Kidney tubule cell (primary cell): Measurements from ENCODE around the gene SPATA32.
A peak's percentile ranks its signal among the peaks of the same experiment; 100 is the strongest.

ENCODE experiments used
- DNase-seq: peaks from one replicate; pipeline ENCODE4 v3.0.0-alpha.2; 2018; ENCODE audit warnings: low spot score

Gene SPATA32

DNA sequence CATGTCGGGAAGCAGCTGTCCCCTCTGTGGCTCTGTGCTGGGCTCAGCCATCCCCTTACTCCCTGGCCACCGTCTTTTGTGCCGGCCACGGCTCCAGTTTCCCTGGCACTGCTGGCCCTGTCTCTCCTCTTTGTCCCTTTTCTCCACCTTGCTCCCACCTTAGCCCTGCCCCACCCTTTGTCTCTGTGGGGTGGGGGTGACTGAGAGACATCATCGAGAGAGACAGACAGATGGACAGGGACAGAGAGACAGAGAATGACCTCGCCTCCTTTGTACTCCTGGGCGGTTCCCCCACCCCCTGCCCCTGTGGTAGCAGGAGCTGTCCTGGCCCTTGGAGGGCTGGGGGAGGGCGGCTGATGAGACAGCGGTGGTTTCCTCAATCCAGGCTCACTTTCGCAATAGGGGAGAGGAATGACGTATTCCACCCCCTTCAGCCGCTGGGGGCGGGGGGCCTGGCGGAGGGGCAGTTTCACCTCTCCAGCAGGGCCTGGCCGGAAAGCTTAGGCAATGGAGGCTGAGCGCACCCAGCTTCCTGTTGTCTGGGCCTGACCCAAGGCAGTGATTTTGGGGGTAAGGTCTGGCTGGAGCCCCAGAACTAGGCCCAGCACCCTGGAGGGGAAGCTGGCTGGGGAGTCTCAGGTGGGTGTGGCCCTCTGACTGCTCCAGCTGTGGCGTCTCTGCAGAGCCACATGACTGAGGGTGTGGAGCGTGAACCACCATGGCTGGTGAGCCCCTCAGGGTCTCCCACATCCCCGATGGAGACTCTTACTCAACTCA is 32.9 kb downstream of the SPATA32 start:
- peak; percentile 58 for DNase-seq

DNA sequence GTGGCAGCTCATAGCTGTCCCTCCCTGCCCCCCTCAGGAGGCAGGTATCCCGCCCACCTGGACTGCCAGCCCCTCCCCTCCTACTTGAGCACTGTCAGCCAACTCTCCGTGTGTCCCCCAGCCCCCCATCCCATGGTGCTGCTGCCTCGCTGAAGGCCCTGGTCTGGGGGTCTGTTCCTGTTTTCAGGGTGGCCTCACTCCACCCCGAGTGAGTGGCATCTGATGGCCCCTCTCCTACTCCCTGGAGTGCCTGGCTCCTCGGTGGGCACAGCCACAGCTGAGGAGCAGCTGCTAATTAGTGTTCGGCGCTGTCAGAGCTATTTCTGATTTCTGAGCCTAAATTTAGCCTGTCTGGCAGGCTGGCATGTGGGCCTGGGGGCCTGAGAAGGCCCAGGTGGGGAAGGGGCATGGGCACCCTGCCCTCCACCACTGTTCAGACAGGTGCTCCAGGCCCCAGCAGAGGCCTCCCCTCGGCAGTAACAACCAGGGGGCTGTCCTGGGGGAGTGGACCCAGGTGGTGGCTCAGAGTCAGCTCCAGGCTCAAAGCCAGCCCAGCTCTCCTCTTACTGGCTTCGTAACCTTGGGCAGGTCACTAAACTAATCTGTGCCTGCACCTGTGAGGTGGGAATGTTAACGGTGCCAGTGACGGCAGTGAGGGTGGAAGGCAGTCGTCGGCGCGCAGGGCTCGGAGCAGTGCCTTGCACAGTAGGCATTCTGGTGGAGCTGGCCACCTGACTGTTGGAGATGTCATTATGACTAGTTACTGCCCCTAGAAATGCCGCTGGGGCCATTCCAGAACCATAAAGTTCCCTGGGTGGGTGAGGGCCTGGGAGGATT is 33.8 kb downstream of the SPATA32 start:
- no peak for DNase-seq

DNA sequence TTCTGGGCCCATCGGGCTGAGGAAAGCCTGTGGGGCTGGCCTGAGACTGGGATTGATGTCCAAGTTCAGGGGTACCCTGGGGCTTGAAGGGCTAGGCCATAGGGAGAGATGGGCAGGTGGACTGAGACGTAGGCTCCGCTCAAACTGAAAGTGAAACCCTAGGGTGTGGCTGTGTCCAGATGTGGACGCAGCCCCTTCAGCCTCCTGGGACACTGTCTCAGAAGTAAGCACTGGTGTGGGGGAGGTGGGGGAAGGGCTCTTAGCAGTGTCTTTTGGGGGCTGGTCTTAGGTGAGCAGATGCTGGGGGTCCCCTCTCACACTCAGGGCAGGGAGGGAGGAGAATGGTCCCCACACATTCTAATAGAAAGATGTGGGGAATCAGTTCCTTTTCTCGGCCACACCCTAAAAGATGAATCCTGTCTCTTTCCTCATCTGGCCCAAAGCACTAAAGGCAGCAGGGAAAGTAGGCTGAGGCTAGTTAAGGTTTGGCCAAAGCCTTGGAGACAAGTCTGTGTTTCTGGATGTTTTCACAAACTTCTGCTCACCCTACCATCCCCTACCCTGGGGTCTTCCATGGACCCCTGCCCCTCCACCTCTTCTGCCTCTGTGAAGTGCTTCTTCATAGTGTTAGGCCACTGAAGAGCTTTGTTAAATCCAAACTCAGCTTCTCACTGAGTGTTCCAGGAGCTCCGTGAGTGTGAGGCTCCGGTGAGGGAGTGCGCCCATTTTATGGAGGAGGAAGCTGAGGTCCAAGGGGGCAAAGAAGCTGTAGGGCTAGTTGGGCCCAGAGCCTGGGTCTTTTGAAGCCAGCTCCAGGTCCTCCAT is 34.6 kb downstream of the SPATA32 start:
- DNase-seq = no peak

DNA sequence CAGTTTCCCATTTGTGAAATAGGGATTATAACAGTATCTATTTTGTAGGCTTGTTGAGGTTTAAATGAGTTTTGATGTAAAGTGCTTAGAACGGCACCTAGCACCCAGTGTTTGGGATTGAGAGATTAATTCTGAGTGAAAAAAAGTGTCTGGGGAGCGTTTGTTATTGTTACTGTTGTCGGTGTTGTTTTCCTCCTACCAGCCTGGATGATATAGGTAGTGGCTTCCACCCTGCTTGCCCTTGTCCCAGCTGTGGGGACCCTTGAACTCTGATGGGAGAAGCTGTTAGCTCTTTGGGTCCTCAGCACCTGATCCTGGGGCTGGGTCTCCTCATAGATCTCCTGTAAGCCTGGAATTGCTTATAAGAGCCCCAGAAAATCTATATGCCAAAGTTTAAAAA is 35.3 kb downstream of the SPATA32 start:
- DNase-seq = no peak

DNA sequence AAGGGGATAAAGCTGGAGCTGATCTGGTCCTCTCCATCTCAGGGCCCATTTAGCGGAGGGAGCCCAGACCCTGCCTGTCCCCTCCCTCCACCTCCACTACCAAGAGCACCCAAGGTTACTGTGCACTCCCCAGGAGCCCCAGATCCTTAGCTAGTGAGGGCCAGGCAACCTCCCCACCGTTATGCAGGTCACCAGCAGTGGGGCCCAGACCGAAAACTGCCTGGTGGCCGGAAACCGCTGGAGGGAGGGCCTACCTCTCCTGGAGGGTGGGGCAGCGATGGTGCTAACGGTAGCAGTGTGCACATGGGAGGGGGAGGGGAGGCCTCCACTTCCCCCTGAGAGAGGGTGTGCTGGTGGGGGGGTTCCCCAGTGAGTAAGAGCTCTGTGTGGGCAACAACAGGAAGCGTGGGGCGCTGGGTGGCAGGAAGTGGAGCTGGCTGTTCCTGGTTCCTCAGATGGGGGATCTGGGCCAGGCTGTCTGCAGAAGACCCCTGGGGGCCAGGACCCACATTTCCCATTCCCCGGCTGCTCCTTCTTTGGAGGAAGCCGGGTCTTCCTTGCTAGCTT is 35.8 kb downstream of the SPATA32 start:
- DNase-seq = peak; percentile 58

DNA sequence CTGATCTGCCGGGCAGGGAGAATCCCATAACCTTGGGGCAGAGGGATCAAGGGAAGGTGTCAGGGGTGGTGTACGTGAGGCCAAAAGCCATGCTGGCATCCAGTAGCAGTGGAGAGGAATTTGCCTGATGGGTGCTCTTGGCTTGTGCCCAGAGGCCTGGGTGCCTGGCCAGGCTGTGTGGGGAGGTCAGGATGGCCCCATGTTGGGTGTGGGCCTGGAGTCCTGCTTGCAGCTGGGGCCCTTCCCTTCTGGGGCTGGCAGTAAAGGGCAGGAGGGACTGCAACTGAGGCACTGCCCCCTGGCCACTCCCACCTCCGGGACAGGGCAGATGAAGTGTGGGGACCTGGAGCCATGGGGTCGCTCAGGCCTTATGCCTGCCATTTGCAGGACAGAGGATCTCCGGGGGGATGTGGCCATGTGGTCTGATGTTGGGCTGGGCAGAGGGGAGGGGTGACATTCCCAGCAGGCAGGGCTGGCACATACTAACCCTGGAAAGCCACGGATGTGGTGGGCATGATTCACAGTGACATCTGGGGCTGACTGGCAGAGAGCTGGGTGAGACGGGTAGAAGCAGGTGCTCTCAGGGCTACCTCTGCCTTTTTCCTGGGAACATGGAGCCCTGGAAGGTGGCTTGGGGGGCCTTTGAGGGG is 36.7 kb downstream of the SPATA32 start:
- DNase-seq = peak; percentile 78

DNA sequence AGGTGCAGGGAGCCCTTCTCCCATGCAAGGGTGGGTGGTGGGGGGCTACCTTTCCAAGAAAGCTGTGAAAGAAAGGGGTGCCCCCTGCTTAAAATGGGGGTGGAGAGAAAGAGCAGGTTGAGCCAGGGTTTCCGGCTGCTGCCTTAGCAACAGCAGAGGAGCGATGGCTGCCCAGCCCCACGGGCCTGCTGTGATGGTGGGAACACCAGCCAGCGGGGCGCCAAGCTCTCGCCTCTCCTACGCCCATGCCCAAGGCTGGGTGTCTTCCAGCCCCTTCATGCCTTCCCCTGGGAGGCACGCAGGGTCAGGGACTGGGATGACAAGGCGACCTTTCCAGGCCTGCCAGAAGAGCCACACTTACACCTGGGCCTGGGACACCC is 37.2 kb downstream of the SPATA32 start:
- no peak for DNase-seq

DNA sequence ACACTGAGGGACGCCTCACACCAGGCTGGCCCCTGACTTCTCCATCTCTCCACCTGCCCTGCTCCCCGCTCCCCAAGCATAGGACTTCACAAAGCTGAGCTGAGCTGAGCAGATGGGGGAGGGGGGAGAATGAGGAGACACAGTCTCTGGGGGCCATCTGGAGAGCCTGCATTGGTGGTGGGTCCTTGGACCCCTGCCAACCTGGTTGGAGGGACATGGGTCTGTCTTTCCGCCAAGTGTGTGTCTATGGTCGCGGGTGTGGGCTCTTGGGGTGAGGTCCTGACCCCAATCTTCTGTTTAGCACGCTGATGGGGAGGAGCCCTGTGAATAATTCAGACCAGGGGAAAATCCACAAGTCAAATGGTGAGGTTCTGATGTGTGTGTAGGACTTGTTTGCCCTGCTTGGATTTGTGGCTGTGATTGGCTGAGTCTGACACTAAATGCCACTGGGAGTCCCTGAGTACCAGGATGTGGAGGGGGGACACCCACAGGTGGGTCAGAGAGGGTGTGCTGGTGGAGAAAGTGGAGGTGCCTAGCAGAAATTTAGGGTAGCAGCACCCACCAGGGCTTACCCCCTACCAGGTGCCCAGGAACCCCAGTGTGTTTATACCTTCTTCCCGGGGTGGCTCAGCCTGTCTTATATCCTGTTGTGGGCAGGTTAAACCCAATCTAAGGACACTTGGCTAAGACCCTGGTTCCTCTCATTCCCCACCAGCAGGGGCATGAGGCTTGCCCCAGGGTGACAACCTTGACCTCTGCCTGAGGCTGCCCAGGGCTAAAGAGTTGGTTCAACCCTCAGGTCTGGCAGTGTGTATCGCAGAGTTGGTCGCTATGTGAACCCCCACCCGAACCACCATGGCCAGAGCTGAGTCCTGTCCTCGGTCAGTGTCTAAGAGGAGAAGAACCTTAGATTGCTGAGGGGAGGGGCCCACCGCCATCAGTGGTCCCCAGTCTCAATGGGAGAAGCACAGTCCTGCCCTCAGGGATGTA is 38.1 kb downstream of the SPATA32 start:
- DNase-seq = no peak

DNA sequence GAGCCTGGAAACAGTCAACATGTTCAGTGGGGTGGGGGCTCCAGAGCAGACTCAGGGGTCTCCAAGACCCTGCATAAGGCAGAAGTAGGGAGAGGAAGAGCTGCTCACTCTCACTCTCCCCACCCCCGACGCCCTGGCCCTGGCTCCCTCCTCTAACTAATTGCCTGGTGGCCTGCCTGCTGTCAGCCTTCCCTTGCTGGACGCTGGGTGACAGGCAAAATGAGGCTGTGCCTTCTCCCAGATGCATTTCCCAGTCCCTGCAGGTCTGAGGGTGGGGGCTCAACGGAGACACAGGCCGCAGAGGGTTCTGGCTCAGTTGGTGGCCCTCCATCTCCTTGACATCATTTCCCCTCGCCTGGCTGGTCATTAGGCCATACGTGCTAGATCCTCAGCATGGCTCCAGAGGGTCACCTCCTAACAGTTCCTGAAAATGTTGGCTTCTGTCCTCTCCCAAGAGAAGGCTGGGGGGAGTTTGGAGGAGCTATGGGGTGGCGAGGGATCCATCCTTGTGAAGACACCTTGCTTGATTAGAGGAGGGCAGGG is 38.8 kb downstream of the SPATA32 start:
- DNase-seq = no peak

DNA sequence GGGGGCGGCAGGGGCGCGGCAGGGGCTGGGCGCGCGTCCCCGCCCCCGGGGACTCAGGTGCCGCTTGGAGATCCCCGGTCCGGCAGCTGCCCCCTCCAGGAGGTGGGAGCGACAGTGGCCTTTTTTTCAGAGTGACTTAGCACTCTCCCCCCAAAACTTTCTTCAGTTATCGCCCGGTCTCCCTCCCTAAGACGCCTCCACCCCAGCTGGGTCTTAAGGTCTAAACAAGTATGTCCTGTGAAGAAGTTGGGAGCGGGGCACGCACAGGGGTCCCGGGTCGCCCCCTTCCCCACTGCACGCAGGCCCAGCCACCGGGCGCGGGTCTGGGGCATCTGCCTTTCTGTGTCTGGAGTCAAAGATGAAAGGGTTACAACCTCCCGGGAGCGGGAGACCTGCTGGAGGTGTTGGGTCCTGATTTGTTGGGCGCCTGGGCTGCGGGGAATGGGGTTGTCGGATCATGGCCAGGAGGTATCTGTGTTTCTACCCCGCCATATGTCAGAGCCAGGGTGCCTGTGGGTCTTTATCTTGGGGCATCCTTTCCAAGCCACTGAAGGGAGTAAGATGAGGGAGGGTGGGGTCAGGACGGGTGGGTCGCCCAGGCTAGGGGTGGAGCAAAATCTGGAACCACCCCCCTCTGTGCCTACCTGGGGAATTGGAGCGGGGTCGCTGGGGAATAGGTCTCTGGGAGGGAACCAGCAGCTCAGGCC is 39.5 kb downstream of the SPATA32 start:
- no peak for DNase-seq

DNA sequence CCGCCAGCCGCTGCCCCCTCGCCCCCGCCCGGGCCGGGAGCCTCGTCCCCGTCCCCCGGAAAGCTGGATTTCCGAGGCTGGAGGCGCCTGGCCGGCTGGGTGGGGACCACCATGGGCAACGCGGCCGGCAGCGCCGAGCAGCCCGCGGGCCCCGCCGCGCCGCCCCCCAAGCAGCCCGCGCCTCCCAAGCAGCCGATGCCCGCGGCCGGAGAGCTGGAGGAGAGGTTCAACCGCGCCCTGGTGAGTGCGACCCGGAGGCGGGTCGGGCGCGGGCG is 39.9 kb downstream of the SPATA32 start:
- no peak for DNase-seq

DNA sequence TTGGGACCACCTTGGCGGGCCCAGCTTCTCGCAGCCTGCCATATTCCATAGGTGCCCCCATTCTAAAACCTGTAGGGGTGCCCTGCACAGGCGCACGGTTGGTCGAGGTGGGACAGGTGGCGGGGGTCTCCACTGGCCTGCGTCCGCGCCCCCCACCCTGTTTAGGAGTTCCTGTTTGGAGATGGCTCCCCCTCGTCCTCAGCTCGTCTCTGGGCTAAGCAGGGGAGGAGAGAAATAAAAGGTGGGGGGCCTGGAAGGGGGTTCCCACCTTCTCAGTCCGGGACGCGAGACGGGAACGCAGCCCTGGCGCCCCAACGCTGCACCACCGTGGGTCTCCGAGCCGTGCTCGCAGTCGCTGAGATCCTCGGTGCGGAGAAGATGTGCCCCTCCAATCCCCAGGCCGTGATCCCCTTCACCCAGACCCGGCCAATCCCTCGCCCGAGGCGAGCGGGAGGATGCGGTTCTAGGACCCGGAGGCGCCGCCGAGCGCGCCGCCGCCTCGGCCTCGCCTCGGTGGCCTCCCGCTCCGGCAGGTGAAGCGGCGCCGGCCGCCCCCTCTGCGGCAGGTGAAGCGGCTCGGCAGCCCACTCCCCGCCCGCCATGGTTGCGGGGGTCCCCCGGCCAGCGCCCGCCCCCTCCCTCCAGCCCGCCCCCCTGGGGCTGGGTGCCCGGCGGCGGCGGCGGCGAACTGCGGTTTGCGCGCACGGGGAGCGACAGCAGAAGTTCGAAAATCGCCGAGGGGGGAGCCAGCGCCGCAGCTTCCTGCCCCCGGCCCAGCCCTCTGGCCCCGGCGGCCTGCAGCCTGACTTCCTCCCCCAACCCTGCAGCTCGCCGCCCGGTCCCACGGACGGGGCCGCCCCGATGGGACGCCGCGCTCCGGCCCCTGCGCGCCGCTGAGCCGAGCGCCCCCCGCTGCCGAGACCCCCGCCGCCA is 40.5 kb downstream of the SPATA32 start, which contains the start of gene FMNL1:
TSS of gene FMNL1 (plus strand) at position 805 of the 933 bp plus-strand sequence. CDS start 240 bp downstream, outside the sequence.
- peak; percentile 44 for DNase-seq

DNA sequence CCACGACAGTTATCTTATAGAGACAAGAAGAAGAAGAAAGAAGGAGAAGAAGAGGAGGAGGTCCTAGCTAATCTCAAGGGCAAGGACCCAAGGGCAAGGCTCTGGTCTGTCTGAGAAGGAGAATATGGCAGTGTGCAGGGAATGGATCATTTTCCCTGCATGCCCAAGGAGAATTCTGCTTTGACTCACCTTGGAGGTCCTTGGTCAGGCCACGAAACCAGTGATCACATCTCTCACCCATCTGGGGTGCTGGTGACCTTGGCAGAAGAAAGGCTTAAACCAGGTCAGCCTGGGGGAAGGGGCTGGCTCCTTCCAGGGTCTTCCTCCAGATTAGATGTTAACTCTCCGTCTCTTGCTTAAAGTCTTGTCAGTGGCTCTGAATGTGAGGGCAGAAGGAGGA is 41.8 kb downstream of the SPATA32 start:
- no peak for DNase-seq

DNA sequence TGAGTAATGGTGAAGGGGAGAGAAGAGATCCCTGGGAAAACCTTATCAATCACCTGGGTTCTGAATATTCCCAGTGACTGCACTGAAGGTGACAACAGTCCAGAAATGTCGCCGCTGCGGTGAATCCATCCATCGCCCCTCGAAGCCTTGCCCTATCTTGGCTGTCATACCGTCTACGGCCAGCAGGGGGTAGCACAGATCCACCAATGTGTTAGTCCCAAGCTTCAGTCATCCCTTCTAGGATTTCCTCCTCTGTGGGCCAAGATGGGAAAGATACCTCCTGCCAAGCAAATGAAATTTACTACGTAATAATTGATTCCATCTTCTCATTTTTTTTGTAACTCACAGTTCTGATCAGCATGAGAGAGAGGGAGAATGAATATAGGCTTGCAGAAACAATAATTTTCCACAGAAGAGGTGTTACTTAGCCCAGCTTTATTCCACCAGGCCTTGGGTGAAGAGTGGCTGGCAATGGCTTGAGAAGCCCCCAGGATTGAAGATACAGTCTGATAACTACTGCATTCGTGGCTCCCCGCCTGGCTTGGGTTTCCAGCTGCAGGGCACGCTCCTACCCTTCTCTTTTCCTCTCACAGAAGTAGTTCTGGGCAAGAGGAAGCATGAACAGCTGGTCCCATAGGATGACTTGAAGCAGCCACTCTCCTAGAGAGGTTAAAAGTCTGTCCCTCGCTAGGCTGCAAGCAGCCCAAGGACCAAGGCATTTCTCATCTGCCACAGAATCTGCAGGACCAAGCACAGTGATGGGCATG is 42.8 kb downstream of the SPATA32 start:
- DNase-seq = peak; percentile 78
